GM08714 (cell line): ENCODE data around the gene LDLRAD3.

Source experiments
- H3K4me3 ChIP-seq: fragments of 200-500 bp; sonication (Bioruptor generic); 2 replicates; pipeline ENCODE4 v1.5.1; 2014; ENCODE audit warnings: mild to moderate bottlenecking, low read length, inconsistent platforms
- ZNF274 ChIP-seq: IDR thresholded peaks from 2 replicates; pipeline ENCODE4 v1.6.1; 2012; ENCODE audit warnings: mild to moderate bottlenecking, low read depth, low read length

Gene LDLRAD3

GRCh38 chr11:36078686-36079055, 134.8 kb downstream of the LDLRAD3 start:
- H3K4me3 ChIP-seq = no peak overlapping the region
- no peak for TF ChIP-seq ZNF274

DNA sequence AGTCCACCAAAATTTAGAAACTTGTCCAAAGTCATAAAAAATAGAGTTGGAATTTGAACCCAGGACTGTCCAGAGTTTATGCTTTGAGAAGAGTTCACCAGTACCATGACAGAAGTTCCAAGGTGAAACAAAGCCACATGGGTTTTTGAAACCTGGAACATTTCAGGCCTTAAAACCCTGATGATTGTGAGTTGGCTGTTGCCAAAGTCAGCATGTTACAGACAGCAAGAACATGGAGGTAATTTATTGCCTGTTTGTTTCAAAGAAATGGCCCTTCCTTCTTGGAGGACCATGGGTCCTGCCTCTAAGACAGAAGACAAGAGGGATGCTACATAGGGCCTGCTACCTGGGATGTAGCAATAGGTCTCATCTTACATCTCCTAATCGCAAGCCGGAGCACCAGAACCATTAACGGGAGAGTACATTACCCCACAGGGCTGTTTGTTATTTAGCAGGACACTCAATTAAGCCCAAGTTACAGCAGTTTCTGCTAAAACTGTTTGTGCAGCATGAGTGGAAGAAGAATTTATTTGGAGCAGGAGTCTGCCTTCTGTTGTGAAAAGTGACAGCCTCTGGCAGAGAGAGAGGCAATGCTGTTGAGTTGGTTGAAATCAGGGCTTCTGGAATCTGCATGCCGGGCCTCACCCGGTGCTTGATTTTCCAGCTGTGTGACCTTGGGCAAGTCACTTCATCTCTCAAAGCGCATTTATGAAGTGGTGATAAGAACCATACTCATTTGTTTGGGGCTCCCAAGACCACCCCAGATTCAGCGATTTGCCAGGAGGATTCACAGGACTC, 136.2 kb downstream of the LDLRAD3 start:
- no peak overlapping the region for H3K4me3 ChIP-seq
- TF ChIP-seq ZNF274 = no peak

- no peak for TF ChIP-seq ZNF274
- H3K4me3 ChIP-seq = no peak overlapping the region
These were observed 137.5 kb downstream of the LDLRAD3 start for GRCh38 chr11:36081274-36081945.

GRCh38 chr11:36086366-36086765, 142.5 kb downstream of the LDLRAD3 start:
- TF ChIP-seq ZNF274 = no peak
- no peak overlapping the region for H3K4me3 ChIP-seq

DNA sequence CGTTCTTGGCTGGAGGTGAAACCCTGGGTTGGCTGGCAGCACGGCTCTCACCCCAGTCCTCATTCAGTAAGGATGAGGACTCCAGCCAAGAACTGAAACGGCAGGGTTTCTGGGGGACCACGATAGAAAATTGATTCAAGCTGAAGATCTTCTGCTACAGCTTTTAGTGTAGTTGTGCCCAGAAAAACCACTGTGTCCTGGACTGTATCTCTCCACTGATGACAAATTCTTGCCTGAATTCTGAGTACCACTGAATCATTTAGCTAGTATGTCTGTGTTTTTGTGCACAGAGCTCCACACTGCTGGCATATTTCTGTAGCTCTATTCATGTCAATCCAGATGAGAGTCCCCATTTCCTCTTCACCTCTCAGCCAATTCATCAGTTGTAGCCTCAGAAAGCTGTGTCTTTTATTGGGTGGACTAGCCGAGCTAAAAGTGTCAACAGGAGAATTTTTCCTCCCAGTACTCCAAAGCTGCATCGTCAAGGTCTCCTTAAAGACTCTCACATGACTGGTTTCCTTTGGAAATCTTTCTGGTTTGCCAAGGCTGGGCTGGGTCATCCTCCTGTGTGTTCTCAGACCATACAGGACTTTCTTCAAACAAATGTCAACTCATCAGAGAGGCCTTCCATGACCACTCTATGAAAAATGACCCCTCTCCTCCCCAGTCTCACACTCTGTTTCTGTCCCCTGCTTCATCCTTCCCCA, 144.6 kb downstream of the LDLRAD3 start:
- H3K4me3 ChIP-seq = no peak overlapping the region
- no peak for TF ChIP-seq ZNF274

- no peak for TF ChIP-seq ZNF274
- H3K4me3 ChIP-seq = no peak overlapping the region
These were observed 146.1 kb downstream of the LDLRAD3 start for GRCh38 chr11:36089920-36090319.

GRCh38 chr11:36090356-36091109, 146.7 kb downstream of the LDLRAD3 start:
- H3K4me3 ChIP-seq = no peak overlapping the region
- TF ChIP-seq ZNF274 = no peak

- H3K4me3 ChIP-seq = no peak overlapping the region
These were observed 147.5 kb downstream of the LDLRAD3 start for GRCh38 chr11:36091256-36091811.

DNA sequence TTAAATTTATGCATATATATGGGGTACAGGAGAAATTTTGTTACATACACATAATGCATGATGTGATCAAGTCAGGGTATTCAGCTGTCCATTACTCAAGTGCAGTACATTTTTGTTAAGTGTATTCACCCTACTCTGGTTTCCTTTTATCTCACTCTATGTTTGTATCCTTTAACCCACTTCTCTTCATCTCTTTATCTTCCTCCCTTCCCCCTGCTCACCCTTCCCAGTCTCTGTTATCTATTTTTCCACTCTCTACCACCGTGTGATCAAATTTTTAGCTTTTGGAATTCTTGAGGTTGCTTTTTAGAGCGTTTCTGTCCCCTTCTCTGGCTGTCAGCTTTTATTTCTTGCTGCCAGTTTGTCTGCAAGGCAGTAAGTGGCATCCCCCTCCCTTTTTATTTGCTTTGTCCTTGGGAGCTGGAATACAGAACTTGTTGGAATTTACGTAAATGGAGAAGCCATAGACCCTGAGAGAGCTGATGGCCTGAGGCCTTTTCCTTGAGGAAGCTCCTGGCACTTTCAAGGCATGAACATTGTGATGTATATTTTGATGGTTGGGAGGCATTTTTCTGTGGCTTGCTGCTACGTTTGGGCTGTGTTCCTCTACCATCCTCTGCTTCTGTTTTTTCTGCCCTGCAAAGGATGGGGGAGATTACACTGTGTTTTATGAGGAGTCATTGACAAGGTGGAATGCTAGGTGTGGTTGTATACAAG, 148.6 kb downstream of the LDLRAD3 start:
- no peak for TF ChIP-seq ZNF274
- no peak overlapping the region for H3K4me3 ChIP-seq

More at GRCh38 chr11:36091256-36091811, 147.5 kb downstream of the LDLRAD3 start:
- no peak for TF ChIP-seq ZNF274

DNA sequence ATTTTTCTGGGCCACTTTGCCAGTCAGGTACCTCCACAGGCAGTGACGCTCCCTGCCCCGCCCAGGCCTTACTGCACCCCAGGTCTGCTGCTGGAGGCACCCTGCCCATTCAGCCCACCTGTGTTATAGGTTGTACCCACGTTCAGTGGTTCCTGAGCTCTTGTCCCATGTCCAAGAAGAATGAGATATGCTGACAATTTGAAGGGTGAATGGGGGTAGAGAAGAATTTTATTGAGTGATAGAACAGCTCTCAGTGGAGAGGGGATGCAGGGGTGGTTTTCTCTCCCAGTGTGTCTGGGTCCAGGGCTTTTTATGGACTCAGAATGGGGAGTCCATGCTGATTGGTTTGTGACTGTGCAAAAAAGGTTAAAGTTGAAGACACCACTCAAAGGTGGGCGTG, 149.7 kb downstream of the LDLRAD3 start:
- H3K4me3 ChIP-seq = no peak overlapping the region
- no peak for TF ChIP-seq ZNF274

DNA sequence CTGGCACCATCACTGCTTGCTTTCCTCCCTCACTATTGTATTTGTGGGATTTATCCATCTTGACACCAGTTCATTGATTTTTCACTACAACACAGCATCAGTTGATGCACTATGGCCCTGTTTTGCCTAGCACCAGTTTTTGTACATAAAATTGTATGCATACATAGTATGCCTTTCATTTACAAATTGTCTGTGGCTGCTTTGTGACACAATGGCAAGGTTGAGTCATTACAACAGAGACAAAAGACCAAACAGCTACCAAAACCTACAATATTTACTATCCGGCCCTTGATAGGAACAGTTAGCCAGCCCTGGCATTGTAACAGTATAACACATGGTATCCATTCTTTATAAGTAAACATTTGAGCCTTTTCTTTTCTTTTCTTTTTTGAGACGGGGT, 150.3 kb downstream of the LDLRAD3 start:
- TF ChIP-seq ZNF274 = no peak
- no peak overlapping the region for H3K4me3 ChIP-seq

DNA sequence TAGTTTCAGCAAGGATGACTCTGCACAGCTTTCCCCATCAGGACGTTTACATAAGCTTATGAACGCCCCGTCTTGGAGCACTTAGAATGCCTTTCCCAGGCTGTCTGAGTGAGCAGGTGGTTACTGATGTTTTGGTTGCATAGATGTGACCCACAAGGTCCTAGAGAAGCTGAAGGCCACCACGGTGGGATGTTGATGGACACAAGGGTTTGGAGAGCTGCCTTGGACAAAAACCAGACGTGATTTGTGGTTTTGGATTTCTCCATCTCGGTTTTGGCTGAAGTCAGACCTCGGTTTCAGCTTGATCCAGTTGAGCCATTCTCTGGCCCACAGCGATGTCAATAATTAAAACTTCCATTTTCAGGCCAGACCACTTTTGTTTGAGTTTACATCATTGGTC, 151.9 kb downstream of the LDLRAD3 start:
- H3K4me3 ChIP-seq = no peak overlapping the region
- no peak for TF ChIP-seq ZNF274

GRCh38 chr11:36097219-36097650, 153.4 kb downstream of the LDLRAD3 start:
- no peak overlapping the region for H3K4me3 ChIP-seq
- TF ChIP-seq ZNF274 = no peak
